CD14-positive monocyte (primary cell): ENCODE results near the gene ZDHHC8. TPM values are rescaled to one million over a fixed set of nuclear protein-coding genes. Genes with fewer than 3 reads are reported as not detected.
"Not testable (repeated sequence)": the region's sequence is repeated elsewhere in the genome, so short reads cannot be mapped to it uniquely, and the experiment has no call there.

Experiments used
- DNase-seq, 3 donors: peaks; one replicate each; pipeline ENCODE4 v3.0.0-alpha.2; 2011 to 2022
- H2AFZ ChIP-seq: 2 replicates; pipeline ENCODE4 v1.6.0; 2012; ENCODE audit warnings: mild to moderate bottlenecking, low read depth, low read length, inconsistent platforms; ENCODE audit not compliant: insufficient read depth, poor library complexity, severe bottlenecking
- H3K27ac ChIP-seq, 2 donors: 1 replicate in 1 of 2; 2 replicates in 1 of 2; pipeline ENCODE4 v1.5.1; 2012 to 2013; ENCODE audit warnings: low read length in 2 of 2, control low read depth in 1 of 2, inconsistent platforms in 1 of 2, low read depth in 1 of 2, mild to moderate bottlenecking in 1 of 2
- H3K27me3 ChIP-seq, 2 donors: one replicate each; pipeline versions ENCODE4 v1.6.0 to v1.6.1; 2011 to 2013; ENCODE audit warnings: low read length in 2 of 2; ENCODE audit not compliant: control insufficient read depth in 2 of 2, insufficient read depth in 2 of 2
- H3K36me3 ChIP-seq, 2 donors: replicated peaks in 1 of 2; 1 replicate in 1 of 2; 2 replicates in 1 of 2; pipeline versions ENCODE4 v1.5.1 to v1.6.1; 2012 to 2013; ENCODE audit warnings: low read length in 2 of 2, control low read depth in 1 of 2, inconsistent platforms in 1 of 2, mild to moderate bottlenecking in 1 of 2; ENCODE audit not compliant: insufficient read depth in 2 of 2, control insufficient read depth in 1 of 2
- H3K4me1 ChIP-seq, 2 donors: 1 replicate in 1 of 2; 2 replicates in 1 of 2; pipeline versions ENCODE4 v1.5.1 to v1.6.1; 2012 to 2013; ENCODE audit warnings: low read length in 2 of 2, control low read depth in 1 of 2, inconsistent platforms in 1 of 2, mild to moderate bottlenecking in 1 of 2, moderate library complexity in 1 of 2; ENCODE audit not compliant: insufficient read depth in 2 of 2, control insufficient read depth in 1 of 2
- H3K4me2 ChIP-seq: replicated peaks from 2 replicates; pipeline ENCODE3; 2012; ENCODE audit warnings: low read length, moderate library complexity, mild to moderate bottlenecking; ENCODE audit not compliant: poor library complexity, severe bottlenecking; ENCODE audit errors: extremely low read depth
- H3K4me3 ChIP-seq, 3 experiments: fragments of 200-600 bp in 1 of 3; sonication (generic) in 1 of 3; replicated peaks in 1 of 3; 1 replicate in 2 of 3; 2 replicates in 1 of 3; pipeline ENCODE4 v1.5.1; 2011 to 2013; ENCODE audit warnings: low read length in 3 of 3, mild to moderate bottlenecking in 3 of 3, control low read depth in 2 of 3, low read depth in 2 of 3, inconsistent platforms in 1 of 3, moderate library complexity in 1 of 3
- H3K79me2 ChIP-seq: 2 replicates; pipeline ENCODE4 v1.6.0; 2012; ENCODE audit warnings: mild to moderate bottlenecking, control low read depth, inconsistent platforms, low read length, moderate library complexity; ENCODE audit not compliant: insufficient read depth
- H3K9ac ChIP-seq: 2 replicates; pipeline ENCODE4 v1.6.0; 2017; ENCODE audit warnings: low read length, mild to moderate bottlenecking; ENCODE audit not compliant: insufficient read depth, poor library complexity, severe bottlenecking
- H3K9me3 ChIP-seq, 2 donors: replicated peaks in 1 of 2; 1 replicate in 1 of 2; 2 replicates in 1 of 2; pipeline versions ENCODE4 v1.5.1 to v1.6.1; 2012 to 2013; ENCODE audit warnings: low read length in 2 of 2, control low read depth in 1 of 2; ENCODE audit not compliant: control insufficient read depth in 1 of 2, insufficient read depth in 1 of 2
- H4K20me1 ChIP-seq: 2 replicates; pipeline ENCODE4 v1.6.0; 2012; ENCODE audit warnings: mild to moderate bottlenecking, low read length, control low read depth, moderate library complexity; ENCODE audit not compliant: insufficient read depth
- H3K27ac Mint-ChIP-seq, 7 donors: one replicate each; pipeline ENCODE4 v1.8.0; 2020; ENCODE audit warnings: mild to moderate bottlenecking in 7 of 7, mixed read lengths in 7 of 7, moderate library complexity in 6 of 7, inconsistent platforms in 2 of 7
- H3K27me3 Mint-ChIP-seq, 3 donors: one replicate each; pipeline ENCODE4 v1.8.0; 2021 to 2022; ENCODE audit warnings: low read depth in 3 of 3, mild to moderate bottlenecking in 3 of 3, mixed read lengths in 3 of 3, moderate library complexity in 3 of 3, inconsistent platforms in 1 of 3
- H3K36me3 Mint-ChIP-seq, 2 donors: one replicate each; pipeline ENCODE4 v1.8.0; 2020; ENCODE audit warnings: mixed read lengths in 2 of 2, inconsistent platforms in 1 of 2, mild to moderate bottlenecking in 1 of 2
- H3K4me1 Mint-ChIP-seq: one replicate; pipeline ENCODE4 v1.8.0; 2020; ENCODE audit warnings: mild to moderate bottlenecking, mixed read lengths
- H3K4me3 Mint-ChIP-seq, 2 donors: one replicate each; pipeline ENCODE4 v1.8.0; 2020; ENCODE audit warnings: mild to moderate bottlenecking in 2 of 2, mixed read lengths in 2 of 2, moderate library complexity in 1 of 2
- H3K9me3 Mint-ChIP-seq, 7 donors: one replicate each; pipeline ENCODE4 v1.8.0; 2020 to 2022; ENCODE audit warnings: mixed read lengths in 7 of 7, mild to moderate bottlenecking in 6 of 7, moderate library complexity in 6 of 7, inconsistent platforms in 2 of 7
- CTCF ChIP-seq: fragments of 200-600 bp; IDR thresholded peaks from one replicate; pipeline ENCODE4 v1.8.0; 2022; ENCODE audit warnings: antibody characterized with exemption, mild to moderate bottlenecking
- WGBS: methylation state at CpG from one replicate; pipeline ENCODE4 v1.1.5; 2013; ENCODE audit warnings: missing lambda C conversion rate; ENCODE audit not compliant: insufficient coverage; 5-methylcytosine and 5-hydroxymethylcytosine counted together
- intact Hi-C, 2 donors: fragments of 100-400 bp; cut with micrococcal nuclease; formaldehyde crosslinking; loops; one replicate each; pipeline versions ENCODE4 v1.15.0 to v1.15.1; 2023
- polyA plus RNA-seq, 3 donors: library from polyadenylated mRNA; depleted of rRNA in 1 of 3; unstranded in 2 of 3; stranded (reverse) in 1 of 3; fragments of 300-500 nt in 2 of 3; fragments of >200 nt in 1 of 3; fragmentation: Illumina TruSeq in 2 of 3; gene quantifications; 1 replicate in 2 of 3; 2 replicates in 1 of 3; pipeline ENCODE4 v1.2.3, GENCODE V29; 2012 to 2021

ZDHHC8 gene
- polyA plus RNA-seq, 3 donors = 0.73 to 76.3 (median 1.1) TPM

DNA sequence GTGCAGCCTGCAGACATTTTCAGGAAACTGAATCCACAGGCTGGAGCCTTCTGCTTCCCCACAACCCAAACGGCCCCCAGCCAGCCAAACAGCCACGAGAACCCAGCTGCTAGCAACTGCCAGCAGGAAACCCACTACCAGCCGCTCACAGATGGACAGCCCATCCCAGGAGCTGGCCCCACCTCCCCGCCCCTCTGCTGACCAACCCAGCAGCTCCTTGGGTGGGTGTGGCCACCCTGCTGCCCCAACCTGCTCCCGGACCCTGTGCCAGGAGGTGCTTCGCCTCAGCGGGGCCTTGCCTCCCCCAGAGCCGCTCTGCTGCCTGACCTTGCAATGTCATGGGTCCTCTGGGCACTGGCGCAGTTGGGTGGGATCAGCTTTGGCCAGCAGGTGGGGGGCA lies 27.5 kb downstream of the ZDHHC8 start:
- no peaks in the 10 kb centered on the region for H3K36me3 ChIP-seq
- no peak overlapping the region for H2AFZ ChIP-seq
- WGBS = 0% methylated on average over 6 of the region's 9 CpGs
- no peaks in the 10 kb centered on the region for H3K9me3 ChIP-seq
- no peak overlapping the region for H3K4me3 ChIP-seq
- DNase-seq = no peak
- peaks cover 8 to 9% of the 10 kb centered on the region in 2 donors for H3K4me1 ChIP-seq
- H3K27me3 ChIP-seq = no peaks in the 10 kb centered on the region
- intact Hi-C loops = loop anchor here (5.0 kb wide), 1 partner anchor 108 kb away; the partner anchor contains the start of gene RTN4R (in 2 of the 2)
- H3K79me2 ChIP-seq = no peaks in the 10 kb centered on the region
- no peak overlapping the region for H3K27ac ChIP-seq
- Mint-ChIP-seq H3K27ac (no peak overlapping the region), H3K4me3 (peak overlapping the region in 1 of 2 donors; percentile 65), H3K9me3 (peaks cover 0 to 3% (median 0%) of the 10 kb centered on the region in 7 donors), H3K4me1 (peaks cover 10% of the 10 kb centered on the region), H3K27me3 (peaks cover 6 to 29% (median 10%) of the 10 kb centered on the region in 3 donors), H3K36me3 (no peaks in the 10 kb centered on the region)
- no peaks in the 10 kb centered on the region for H4K20me1 ChIP-seq
- peak overlapping the region; percentile 15 for H3K9ac ChIP-seq
- H3K4me2 ChIP-seq = no peak overlapping the region
- TF ChIP-seq CTCF = no peak

DNA sequence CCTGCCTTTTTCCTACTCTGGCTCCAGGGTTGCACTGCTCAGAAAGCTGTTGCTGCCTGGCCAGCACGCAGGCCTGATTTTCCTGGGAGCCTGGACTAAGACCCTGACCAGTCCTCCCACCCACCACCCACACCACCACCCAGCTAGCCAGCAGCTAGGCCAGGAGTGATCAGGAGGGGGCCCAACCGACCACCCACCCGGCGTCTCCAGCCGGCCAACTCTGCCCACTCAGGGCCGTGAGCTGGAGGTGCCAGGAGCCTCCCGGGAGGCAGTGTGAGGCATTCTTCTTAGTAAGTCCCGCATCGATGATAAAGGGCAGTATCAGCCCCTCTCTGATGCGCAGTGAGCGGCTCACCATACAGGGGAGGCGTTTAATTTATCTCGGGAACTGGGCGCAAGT lies 27.9 kb downstream of the ZDHHC8 start:
- H3K9me3 Mint-ChIP-seq, H3K27ac Mint-ChIP-seq, H3K27me3 ChIP-seq, H3K4me3 ChIP-seq, H2AFZ ChIP-seq, H3K4me1 ChIP-seq, H3K9ac ChIP-seq, H3K4me3 Mint-ChIP-seq, H4K20me1 ChIP-seq, H3K9me3 ChIP-seq, H3K27ac ChIP-seq, H3K36me3 Mint-ChIP-seq, H3K36me3 ChIP-seq, H3K79me2 ChIP-seq, H3K4me1 Mint-ChIP-seq, H3K4me2 ChIP-seq, DNase-seq: not testable (repeated sequence)
- WGBS = 25% methylated on average over 4 of the region's 14 CpGs
- intact Hi-C loops = loop anchor here (5.0 kb wide), 1 partner anchor 108 kb away; the partner anchor contains the start of gene RTN4R (in 2 of the 2)
- peaks cover 5 to 29% (median 12%) of the 10 kb centered on the region in 3 donors for H3K27me3 Mint-ChIP-seq
